HEK293 (cell line): ENCODE results near the gene NXN.

Experiments
- CTCF ChIA-PET: fragments of 350-600 bp; formaldehyde crosslinking; extraction: SDS; loops from one replicate; lab custom pipeline; 2021; ENCODE audit warnings: antibody characterized with exemption; lab: Yijun Ruan, JAX
- POLR2A ChIA-PET: fragments of 300-600 bp; formaldehyde crosslinking; extraction: SDS; loops from one replicate; lab custom pipeline; 2020; ENCODE audit warnings: antibody characterized with exemption, inconsistent platforms; lab: Yijun Ruan, JAX
- H3K27ac ChIP-seq: fragments of 200-500 bp; sonication (Bioruptor generic); 2 replicates; pipeline ENCODE4 v1.5.1; 2014; ENCODE audit warnings: low read depth, low read length, control low read depth, inconsistent platforms; ENCODE audit errors: extremely low read depth
- H3K36me3 ChIP-seq, 2 experiments: fragments of 200-500 bp in 1 of 2; sonication (Bioruptor generic) in 1 of 2; 1 replicate in 1 of 2; 2 replicates in 1 of 2; pipeline ENCODE4 v1.5.1; 2014 to 2017; ENCODE audit warnings: inconsistent platforms in 2 of 2, low read length in 2 of 2; ENCODE audit not compliant: control insufficient read depth in 2 of 2, insufficient read depth in 1 of 2
- H3K4me1 ChIP-seq: fragments of 200-500 bp; sonication (Bioruptor generic); 2 replicates; pipeline ENCODE4 v1.5.1; 2014; ENCODE audit warnings: mild to moderate bottlenecking, low read length, inconsistent platforms; ENCODE audit not compliant: control insufficient read depth, insufficient read depth
- H3K4me3 ChIP-seq: 2 replicates; pipeline ENCODE4 v1.5.1; 2011; ENCODE audit warnings: low read depth, mild to moderate bottlenecking, control low read depth, low read length, moderate library complexity
- H3K9me3 ChIP-seq: fragments of 200-500 bp; sonication (Bioruptor generic); 2 replicates; pipeline ENCODE4 v1.5.1; 2014; ENCODE audit warnings: low read depth, low read length, inconsistent platforms; ENCODE audit not compliant: control insufficient read depth, insufficient read depth
- BCL11B ChIP-seq: fragments of 450-650 bp; formaldehyde crosslinking; IDR thresholded peaks from 2 replicates; pipeline ENCODE4 v1.5.1; 2016; ENCODE audit warnings: low read depth, missing biosample characterization, missing genetic modification characterization
- HOXC10 ChIP-seq: sonication (generic); formaldehyde crosslinking; IDR thresholded peaks from 2 replicates; pipeline ENCODE4 v1.8.1; 2023; ENCODE audit warnings: mild to moderate bottlenecking, missing genetic modification reagents
- KLF1 ChIP-seq: fragments of 450-650 bp; formaldehyde crosslinking; IDR thresholded peaks from 2 replicates; pipeline ENCODE4 v1.5.1; 2016; ENCODE audit warnings: missing biosample characterization, missing genetic modification characterization
- MEIS1 ChIP-seq: sonication (generic); formaldehyde crosslinking; IDR thresholded peaks from 2 replicates; pipeline ENCODE4 v1.8.1; 2022; ENCODE audit warnings: missing genetic modification reagents, mild to moderate bottlenecking, borderline replicate concordance
- PRDM10 ChIP-seq: fragments of 450-650 bp; formaldehyde crosslinking; IDR thresholded peaks from 2 replicates; pipeline ENCODE4 v1.5.1; 2016; ENCODE audit warnings: missing biosample characterization, missing genetic modification characterization
- PRDM2 ChIP-seq: fragments of 450-650 bp; formaldehyde crosslinking; IDR thresholded peaks from 2 replicates; pipeline ENCODE4 v1.5.1; 2016; ENCODE audit warnings: missing biosample characterization, missing genetic modification characterization, borderline replicate concordance
- PRDM4 ChIP-seq: fragments of 450-650 bp; formaldehyde crosslinking; IDR thresholded peaks from 2 replicates; pipeline ENCODE4 v1.5.1; 2017; ENCODE audit warnings: missing biosample characterization, missing genetic modification characterization
- PRDM6 ChIP-seq: fragments of 450-650 bp; formaldehyde crosslinking; IDR thresholded peaks from 2 replicates; pipeline ENCODE4 v1.5.1; 2017; ENCODE audit warnings: missing biosample characterization, missing genetic modification characterization
- RBAK ChIP-seq: fragments of 450-650 bp; formaldehyde crosslinking; IDR thresholded peaks from 2 replicates; pipeline ENCODE4 v1.5.1; 2016; ENCODE audit warnings: missing biosample characterization, missing genetic modification characterization
- ZBTB1 ChIP-seq: fragments of 450-650 bp; formaldehyde crosslinking; IDR thresholded peaks from 2 replicates; pipeline ENCODE4 v1.5.1; 2016; ENCODE audit warnings: missing biosample characterization, missing genetic modification characterization
- ZNF169 ChIP-seq: fragments of 450-650 bp; formaldehyde crosslinking; IDR thresholded peaks from 2 replicates; pipeline ENCODE4 v1.5.1; 2016; ENCODE audit warnings: missing biosample characterization, missing genetic modification characterization
- ZNF184 ChIP-seq: fragments of 450-650 bp; IDR thresholded peaks from 2 replicates; pipeline ENCODE4 v1.5.1; 2018; ENCODE audit warnings: missing biosample characterization, mild to moderate bottlenecking, missing genetic modification characterization
- ZNF23 ChIP-seq: fragments of 450-650 bp; formaldehyde crosslinking; IDR thresholded peaks from 2 replicates; pipeline ENCODE4 v1.5.1; 2016; ENCODE audit warnings: missing biosample characterization, missing genetic modification characterization, borderline replicate concordance
- ZNF335 ChIP-seq: fragments of 450-650 bp; formaldehyde crosslinking; conservative IDR thresholded peaks from 2 replicates; pipeline ENCODE4 v1.5.1; 2016; ENCODE audit warnings: missing biosample characterization, missing genetic modification characterization
- ZNF394 ChIP-seq: fragments of 450-650 bp; formaldehyde crosslinking; IDR thresholded peaks from 2 replicates; pipeline ENCODE4 v1.5.1; 2016; ENCODE audit warnings: missing biosample characterization, missing genetic modification characterization, mild to moderate bottlenecking, moderate library complexity, borderline replicate concordance
- ZNF433 ChIP-seq: fragments of 450-650 bp; formaldehyde crosslinking; IDR thresholded peaks from 2 replicates; pipeline ENCODE4 v1.5.1; 2016; ENCODE audit warnings: missing biosample characterization, missing genetic modification characterization, low read depth
- ZNF514 ChIP-seq: fragments of 450-650 bp; formaldehyde crosslinking; IDR thresholded peaks from 2 replicates; pipeline ENCODE4 v1.5.1; 2016; ENCODE audit warnings: missing biosample characterization, missing genetic modification characterization
- ZNF658 ChIP-seq: fragments of 450-650 bp; formaldehyde crosslinking; IDR thresholded peaks from 2 replicates; pipeline ENCODE4; 2016; ENCODE audit warnings: missing biosample characterization, missing genetic modification characterization
- ZNF747 ChIP-seq: fragments of 450-650 bp; formaldehyde crosslinking; IDR thresholded peaks from 2 replicates; pipeline ENCODE4 v1.5.1; 2016; ENCODE audit warnings: missing biosample characterization, missing genetic modification characterization

The NXN gene

GRCh38 chr17:866568-867103 lies 112.9 kb downstream of the NXN start:
- Histone ChIP-seq H3K4me3 (no peak overlapping the region), H3K4me1 (no peaks in the 10 kb centered on the region), H3K27ac (no peak overlapping the region), H3K36me3 (peaks cover 0 to 5% of the 10 kb centered on the region in 2 experiments; a peak in 1 of 3 replicates), H3K9me3 (no peaks in the 10 kb centered on the region)
- TF ChIP-seq ZNF658 (tag by site-specific recombination), result no peak
- TF ChIP-seq PRDM4 (tag by site-specific recombination), result no peak
- no peak for TF ChIP-seq HOXC10
- no peak for TF ChIP-seq PRDM2 (tag by site-specific recombination)
- TF ChIP-seq KLF1 (tag by site-specific recombination), result no peak
- no peak for TF ChIP-seq ZNF433
- no peak for TF ChIP-seq ZNF169 (tag by site-specific recombination)
- ChIA-PET CTCF (no interaction called here), POLR2A (interaction anchor here (0.7 kb wide), 1 partner anchor 44 kb away, joined by 4 read pairs; no protein-coding TSS in a partner anchor)

- Histone ChIP-seq H3K4me1 (no peaks in the 10 kb centered on the region), H3K4me3 (no peak overlapping the region), H3K36me3 (peaks cover 0 to 5% of the 10 kb centered on the region in 2 experiments; a peak in 1 of 3 replicates), H3K27ac (no peak overlapping the region), H3K9me3 (no peaks in the 10 kb centered on the region)
- CTCF ChIA-PET, result interaction anchor here (0.6 kb wide), 1 partner anchor 135 kb away, joined by 3 read pairs; no protein-coding TSS in a partner anchor
- POLR2A ChIA-PET, result no interaction called here
- no peak for TF ChIP-seq ZNF335 (tag by site-specific recombination)
- no peak for TF ChIP-seq ZNF394 (tag by site-specific recombination)
- no peak for TF ChIP-seq MEIS1 (CRISPR knock-in tag)
- TF ChIP-seq ZNF184 (tag by site-specific recombination), result no peak
- no peak for TF ChIP-seq BCL11B (tag by site-specific recombination)
- no peak for TF ChIP-seq PRDM10 (tag by site-specific recombination)
- TF ChIP-seq RBAK (tag by site-specific recombination), result no peak
- no peak for TF ChIP-seq ZNF23 (tag by site-specific recombination)
- TF ChIP-seq PRDM6 (tag by site-specific recombination), result no peak
- no peak for TF ChIP-seq ZBTB1 (tag by site-specific recombination)
- no peak for TF ChIP-seq ZNF747 (tag by site-specific recombination)
- TF ChIP-seq ZNF514 (tag by site-specific recombination), result no peak
These were observed 115.3 kb downstream of the NXN start for GRCh38 chr17:864315-864714.
